ENCODE measurements around the gene OAT.

- no peak for TF ChIP-seq CTCF (IDR thresholded peaks at IDR 0.05)
- TF ChIP-seq POLR2A (IDR thresholded peaks at IDR 0.05), result no peak
Observed at GRCh38 chr10:124375353-124375614, 43.4 kb downstream of the OAT start.

Measured in testis (tissue), 2 donors.